ENCODE measurements around the gene A4GALT. TPM values are rescaled to one million over a fixed set of nuclear protein-coding genes. Genes with fewer than 3 reads are reported as not detected.
A peak's percentile ranks its signal among the peaks of the same experiment; 100 is the strongest.

The A4GALT gene
- total RNA-seq, 4 donors from 2014 or later = 6.7 to 11.6 (median 8.8) TPM

DNA sequence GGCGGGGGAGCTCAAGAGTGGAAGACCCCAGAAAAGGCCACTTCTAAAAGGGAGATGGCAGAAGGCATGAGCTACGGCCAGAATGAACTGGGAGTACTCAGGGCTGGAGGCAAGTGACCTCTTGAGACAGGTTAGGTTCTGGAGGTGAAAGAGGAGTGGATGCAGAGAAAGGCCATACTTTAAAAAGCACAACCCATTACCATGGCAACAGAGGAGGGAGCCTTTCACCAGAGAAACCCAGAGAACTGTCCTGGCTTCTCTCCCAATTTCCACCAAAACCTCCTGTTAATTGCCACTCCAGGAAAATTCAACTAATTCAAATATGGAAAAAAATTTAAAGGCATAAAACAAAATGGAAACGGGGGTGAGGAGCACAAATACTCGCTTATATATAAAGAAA, 15.8 kb downstream of the A4GALT start:
- 84% methylated on average over 4 of the region's 4 CpGs for WGBS

DNA sequence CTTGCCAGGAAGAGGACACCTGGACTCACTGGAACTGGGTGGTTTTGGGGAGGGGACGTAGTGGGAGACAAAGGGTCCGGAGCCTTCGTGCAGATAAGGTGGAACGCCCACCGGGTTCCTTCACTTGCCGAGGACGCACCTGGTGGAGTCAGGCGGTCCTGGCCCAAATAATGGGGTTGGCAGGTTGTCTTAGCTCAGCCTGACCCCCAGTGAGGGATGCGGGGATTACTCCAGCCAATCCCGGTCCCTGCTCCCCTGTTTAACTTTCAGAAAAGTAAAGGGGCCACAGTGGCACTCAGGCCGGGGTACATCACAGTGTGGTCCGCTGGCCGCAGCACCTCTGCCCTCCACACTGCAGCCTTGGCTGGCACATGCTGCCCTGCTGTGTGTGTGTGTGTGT, 18.0 kb downstream of the A4GALT start:
- Histone ChIP-seq H3K4me1 (peaks cover 38% of the 10 kb centered on the region), H3K4me3 (no peak overlapping the region), H3K9me3 (no peaks in the 10 kb centered on the region), H3K27me3 (no peaks in the 10 kb centered on the region), H3K36me3 (no peaks in the 10 kb centered on the region), H3K27ac (no peak overlapping the region)
- TF ChIP-seq POLR2AphosphoS5 (IDR thresholded peaks at IDR 0.05) (no peak), POLR2A (IDR thresholded peaks at IDR 0.05) (no peak), EP300 (IDR thresholded peaks at IDR 0.05) (no peak)
- TF ChIP-seq, protein P1, sequence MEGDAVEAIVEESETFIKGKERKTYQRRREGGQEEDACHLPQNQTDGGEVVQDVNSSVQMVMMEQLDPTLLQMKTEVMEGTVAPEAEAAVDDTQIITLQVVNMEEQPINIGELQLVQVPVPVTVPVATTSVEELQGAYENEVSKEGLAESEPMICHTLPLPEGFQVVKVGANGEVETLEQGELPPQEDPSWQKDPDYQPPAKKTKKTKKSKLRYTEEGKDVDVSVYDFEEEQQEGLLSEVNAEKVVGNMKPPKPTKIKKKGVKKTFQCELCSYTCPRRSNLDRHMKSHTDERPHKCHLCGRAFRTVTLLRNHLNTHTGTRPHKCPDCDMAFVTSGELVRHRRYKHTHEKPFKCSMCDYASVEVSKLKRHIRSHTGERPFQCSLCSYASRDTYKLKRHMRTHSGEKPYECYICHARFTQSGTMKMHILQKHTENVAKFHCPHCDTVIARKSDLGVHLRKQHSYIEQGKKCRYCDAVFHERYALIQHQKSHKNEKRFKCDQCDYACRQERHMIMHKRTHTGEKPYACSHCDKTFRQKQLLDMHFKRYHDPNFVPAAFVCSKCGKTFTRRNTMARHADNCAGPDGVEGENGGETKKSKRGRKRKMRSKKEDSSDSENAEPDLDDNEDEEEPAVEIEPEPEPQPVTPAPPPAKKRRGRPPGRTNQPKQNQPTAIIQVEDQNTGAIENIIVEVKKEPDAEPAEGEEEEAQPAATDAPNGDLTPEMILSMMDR (IDR thresholded peaks at IDR 0.05) = no peak
- no peak for DNase-seq (ENCODE audit: low spot score in 2 of 2)
- WGBS = 93% methylated on average over 3 of the region's 13 CpGs

More for the DNA sequence above, 15.8 kb downstream of the A4GALT start:
- no peaks in the 10 kb centered on the region for H3K36me3 ChIP-seq
- peaks cover 4% of the 10 kb centered on the region for H3K9me3 ChIP-seq
- H3K27ac ChIP-seq = no peak overlapping the region
- TF ChIP-seq, protein P1 (IDR thresholded peaks at IDR 0.05) = no peak
- no peak for TF ChIP-seq EP300 (IDR thresholded peaks at IDR 0.05)
- TF ChIP-seq POLR2AphosphoS5 (IDR thresholded peaks at IDR 0.05) = no peak
- no peak for TF ChIP-seq POLR2A (IDR thresholded peaks at IDR 0.05)
- H3K27me3 ChIP-seq = no peaks in the 10 kb centered on the region
- H3K4me3 ChIP-seq = no peak overlapping the region
- H3K4me1 ChIP-seq = peaks cover 16% of the 10 kb centered on the region
- no peak for DNase-seq (ENCODE audit: low spot score in 2 of 2)

DNA sequence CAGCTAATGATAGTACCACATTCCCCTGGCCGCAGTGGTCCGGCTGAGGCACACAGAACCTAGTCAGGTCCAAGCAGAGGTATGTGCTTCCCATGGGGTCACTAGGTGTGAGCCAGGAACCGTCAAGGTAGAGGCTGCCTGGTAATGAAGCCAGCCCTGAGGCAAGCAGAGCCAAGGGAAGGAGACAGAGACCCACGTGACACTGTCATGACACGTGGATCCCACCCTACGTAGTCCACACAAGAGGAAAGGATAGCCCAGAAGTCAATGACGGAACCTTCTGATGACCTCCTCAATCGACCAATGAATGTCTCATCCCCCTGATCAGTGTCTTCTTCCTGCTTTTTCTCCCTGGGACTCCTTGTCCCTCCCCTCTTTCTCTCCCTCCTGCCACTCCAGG, 19.0 kb downstream of the A4GALT start:
- no peak for TF ChIP-seq POLR2AphosphoS5 (IDR thresholded peaks at IDR 0.05)
- TF ChIP-seq EP300 (IDR thresholded peaks at IDR 0.05) = no peak
- TF ChIP-seq, protein P1 (IDR thresholded peaks at IDR 0.05) = no peak
- no peak for TF ChIP-seq POLR2A (IDR thresholded peaks at IDR 0.05)
- Histone ChIP-seq H3K27ac (no peak overlapping the region), H3K4me1 (peaks cover 46% of the 10 kb centered on the region), H3K4me3 (no peak overlapping the region), H3K9me3 (no peaks in the 10 kb centered on the region), H3K36me3 (no peaks in the 10 kb centered on the region), H3K27me3 (no peaks in the 10 kb centered on the region)
- no peak for DNase-seq (ENCODE audit: low spot score in 2 of 2)
- 71% methylated on average over 8 of the region's 8 CpGs for WGBS

DNA sequence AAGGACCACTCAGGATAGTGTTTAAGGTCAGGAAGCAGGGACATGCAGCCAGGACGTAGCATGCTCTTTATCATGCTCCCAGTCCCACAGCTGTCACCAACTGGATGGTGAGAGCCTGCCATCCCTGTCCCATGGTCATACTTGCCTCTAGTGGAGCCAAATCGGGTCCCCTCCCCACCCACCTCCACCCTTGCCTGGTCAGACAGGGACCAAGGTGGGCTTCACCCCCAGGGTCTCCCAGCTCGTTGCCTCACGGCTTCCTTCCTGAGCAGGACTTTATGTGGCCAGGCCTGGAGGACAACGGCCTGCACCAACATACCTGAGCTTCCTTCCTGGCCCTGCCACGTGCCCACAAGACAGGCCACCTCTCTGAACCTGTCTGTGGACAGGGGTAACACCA, 19.8 kb downstream of the A4GALT start:
- Histone ChIP-seq H3K9me3 (no peaks in the 10 kb centered on the region), H3K4me3 (no peak overlapping the region), H3K4me1 (peaks cover 46% of the 10 kb centered on the region), H3K36me3 (no peaks in the 10 kb centered on the region), H3K27me3 (no peaks in the 10 kb centered on the region), H3K27ac (peak overlapping the region; percentile 25)
- no peak for TF ChIP-seq POLR2AphosphoS5 (IDR thresholded peaks at IDR 0.05)
- TF ChIP-seq, protein P1 (IDR thresholded peaks at IDR 0.05) = no peak
- no peak for TF ChIP-seq EP300 (IDR thresholded peaks at IDR 0.05)
- TF ChIP-seq POLR2A (IDR thresholded peaks at IDR 0.05) = no peak
- WGBS = 85% methylated on average over 4 of the region's 6 CpGs
- no peak for DNase-seq (ENCODE audit: low spot score in 2 of 2)

DNA sequence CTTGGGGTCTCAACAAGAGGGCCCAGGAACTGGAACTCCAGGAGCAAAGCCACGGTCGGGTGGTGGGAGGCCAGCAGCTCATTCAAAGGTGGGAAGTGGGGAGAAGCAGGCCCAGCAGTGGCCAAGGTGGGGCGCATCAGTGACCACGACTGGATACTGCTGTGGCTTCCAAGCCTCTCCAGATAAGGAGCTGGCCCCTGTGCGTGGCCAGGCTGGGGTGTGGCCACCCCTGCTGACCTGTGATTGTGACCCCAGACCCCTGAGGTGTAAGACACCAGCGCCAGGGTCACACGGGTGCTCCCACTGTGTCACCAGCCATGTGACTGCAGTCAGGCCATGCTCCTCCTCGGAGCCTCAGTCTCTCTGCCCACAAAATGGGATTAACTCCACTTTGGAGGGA, 20.3 kb downstream of the A4GALT start:
- Histone ChIP-seq H3K9me3 (no peaks in the 10 kb centered on the region), H3K27me3 (no peaks in the 10 kb centered on the region), H3K4me1 (peaks cover 51% of the 10 kb centered on the region), H3K4me3 (no peak overlapping the region), H3K27ac (peak overlapping the region; percentile 25), H3K36me3 (no peaks in the 10 kb centered on the region)
- no peak for DNase-seq (ENCODE audit: low spot score in 2 of 2)
- TF ChIP-seq POLR2A (IDR thresholded peaks at IDR 0.05) = no peak
- no peak for TF ChIP-seq EP300 (IDR thresholded peaks at IDR 0.05)
- TF ChIP-seq POLR2AphosphoS5 (IDR thresholded peaks at IDR 0.05) = no peak
- TF ChIP-seq, protein P1 (IDR thresholded peaks at IDR 0.05) = no peak
- 83% methylated on average over 6 of the region's 8 CpGs for WGBS
